ENCODE measurements around the gene CACNA1D.

Gene CACNA1D

GRCh38 chr3:53711387-53711786, 217.0 kb downstream of the CACNA1D start:
- no peak for DNase-seq (ENCODE audit: low read depth in 2 of 2)

- no peak for DNase-seq (ENCODE audit: low read depth in 2 of 2)
Observed at GRCh38 chr3:53712817-53713388, 218.5 kb downstream of the CACNA1D start.

GRCh38 chr3:53713626-53714025, 219.2 kb downstream of the CACNA1D start:
- no peak for DNase-seq (ENCODE audit: low read depth in 2 of 2)

- DNase-seq (ENCODE audit: low read depth in 2 of 2): no peak
Observed at GRCh38 chr3:53715815-53716483, 221.5 kb downstream of the CACNA1D start.

GRCh38 chr3:53716998-53717397, 222.6 kb downstream of the CACNA1D start:
- DNase-seq (ENCODE audit: low read depth in 2 of 2): no peak

- no peak for DNase-seq (ENCODE audit: low read depth in 2 of 2)
Observed at GRCh38 chr3:53718462-53718861, 224.1 kb downstream of the CACNA1D start.

- no peak for DNase-seq (ENCODE audit: low read depth in 2 of 2)
Observed at GRCh38 chr3:53719796-53720195, 225.4 kb downstream of the CACNA1D start.

- DNase-seq (ENCODE audit: low read depth in 2 of 2): no peak
Observed at GRCh38 chr3:53721187-53722119, 227.0 kb downstream of the CACNA1D start.

GRCh38 chr3:53724566-53724965, 230.2 kb downstream of the CACNA1D start:
- no peak for DNase-seq (ENCODE audit: low read depth in 2 of 2)

GRCh38 chr3:53725387-53725995, 231.1 kb downstream of the CACNA1D start:
- no peak for DNase-seq (ENCODE audit: low read depth in 2 of 2)

- DNase-seq (ENCODE audit: low read depth in 2 of 2): no peak
Observed at GRCh38 chr3:53726643-53727042, 232.2 kb downstream of the CACNA1D start.

- DNase-seq (ENCODE audit: low read depth in 2 of 2): no peak
Observed at GRCh38 chr3:53728606-53729005, 234.2 kb downstream of the CACNA1D start.

- no peak for DNase-seq (ENCODE audit: low read depth in 2 of 2)
Observed at GRCh38 chr3:53729159-53729558, 234.7 kb downstream of the CACNA1D start.

GRCh38 chr3:53729618-53730017, 235.2 kb downstream of the CACNA1D start:
- DNase-seq (ENCODE audit: low read depth in 2 of 2): no peak

- no peak for DNase-seq (ENCODE audit: low read depth in 2 of 2)
Observed at GRCh38 chr3:53730576-53730975, 236.2 kb downstream of the CACNA1D start.

GRCh38 chr3:53731934-53732624, 237.7 kb downstream of the CACNA1D start:
- no peak for DNase-seq (ENCODE audit: low read depth in 2 of 2)

GRCh38 chr3:53733446-53733845, 239.0 kb downstream of the CACNA1D start:
- DNase-seq (ENCODE audit: low read depth in 2 of 2): no peak

- no peak for DNase-seq (ENCODE audit: low read depth in 2 of 2)
Observed at GRCh38 chr3:53739966-53740365, 245.6 kb downstream of the CACNA1D start.

GRCh38 chr3:53740956-53741355, 246.5 kb downstream of the CACNA1D start:
- no peak for DNase-seq (ENCODE audit: low read depth in 2 of 2)

GRCh38 chr3:53744351-53744750, 249.9 kb downstream of the CACNA1D start:
- no peak for DNase-seq (ENCODE audit: low read depth in 2 of 2)

GRCh38 chr3:53747559-53747958, 253.1 kb downstream of the CACNA1D start:
- no peak for DNase-seq (ENCODE audit: low read depth in 2 of 2)
